DMS153 treated with DMSO at 0.1 percent for 48 hours (cell line): ENCODE measurements around the gene BCAS1.

Experiments used
- DNase-seq: peaks from one replicate; lab custom pipeline; 2025; ENCODE audit not compliant: unreplicated experiment; lab: John Stamatoyannopoulos, UW

BCAS1 gene

DNA sequence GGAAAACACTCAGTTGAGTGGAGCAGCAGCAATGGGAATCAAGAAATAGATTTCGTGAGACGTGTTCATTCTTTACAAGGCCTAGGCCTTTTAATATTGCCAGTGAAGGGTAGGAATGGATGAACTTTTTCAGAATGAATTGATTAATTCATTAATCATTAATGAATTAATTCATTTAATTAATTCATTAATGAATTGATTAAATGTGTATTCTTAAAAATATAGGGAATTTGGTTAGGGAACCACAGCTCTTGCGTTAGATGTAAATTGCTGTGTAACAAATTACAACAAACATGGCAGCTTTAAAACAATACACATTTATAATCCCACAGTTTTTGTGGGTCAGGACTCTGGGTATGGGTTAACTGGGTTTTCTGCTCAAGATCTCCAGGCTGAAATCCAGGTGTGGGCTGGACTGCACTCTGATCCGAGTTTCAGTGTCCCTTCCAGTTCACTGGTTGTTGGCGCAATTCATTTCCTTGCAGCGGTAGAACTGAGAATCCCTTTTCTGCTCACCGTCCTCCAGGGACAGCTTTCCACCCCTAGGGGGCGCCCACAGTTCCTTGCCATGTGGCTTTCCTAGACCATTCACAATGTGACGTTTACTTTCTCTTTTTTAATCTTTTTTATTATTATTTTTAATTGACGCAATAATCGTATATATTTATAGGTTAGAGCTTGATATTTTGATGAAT is 32.8 kb upstream of the BCAS1 start:
- DNase-seq: no peak

- DNase-seq: no peak
These were observed 32.1 kb upstream of the BCAS1 start for GRCh38 chr20:54102543-54102942.

DNA sequence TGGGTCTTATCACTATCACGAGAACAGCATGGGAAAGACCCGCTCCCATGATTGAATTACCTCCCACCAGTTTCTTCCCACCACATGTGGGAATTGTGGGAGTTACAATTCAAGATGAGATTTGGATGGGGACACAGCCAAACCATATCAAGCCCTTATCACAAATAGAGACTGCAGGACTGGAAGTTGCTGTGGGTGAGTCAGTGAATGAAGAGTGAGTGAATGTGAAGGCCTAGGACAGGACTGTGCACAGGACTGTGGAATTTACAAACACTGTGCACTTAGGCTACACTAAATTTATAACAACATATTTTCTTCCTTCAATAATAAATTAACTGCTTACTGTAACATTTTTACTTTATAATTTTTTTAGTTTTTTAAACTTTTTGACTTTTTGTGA is 30.2 kb upstream of the BCAS1 start:
- no peak for DNase-seq

DNA sequence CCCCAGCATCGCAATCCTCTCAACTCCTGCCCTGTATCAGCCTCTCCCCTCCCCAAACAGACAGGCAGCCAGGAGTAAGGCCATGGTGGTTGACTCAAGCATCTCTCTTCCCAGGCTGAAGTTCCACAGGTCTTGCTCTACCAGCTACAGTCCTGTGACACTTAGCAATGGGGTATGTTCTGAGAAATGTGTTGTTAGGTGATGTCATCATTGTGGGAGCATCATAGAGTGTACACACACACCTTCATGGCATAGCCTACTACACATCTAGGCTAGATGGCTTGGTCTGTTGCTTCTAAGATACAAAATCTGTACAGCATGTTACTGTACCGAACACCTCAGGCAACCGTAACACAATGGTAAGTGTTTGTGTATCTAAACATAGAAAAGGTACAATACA is 29.5 kb upstream of the BCAS1 start:
- DNase-seq: no peak

- DNase-seq: no peak
These were observed 27.7 kb upstream of the BCAS1 start for GRCh38 chr20:54098047-54098446.

- no peak for DNase-seq
These were observed 26.8 kb upstream of the BCAS1 start for GRCh38 chr20:54097236-54097529.

DNA sequence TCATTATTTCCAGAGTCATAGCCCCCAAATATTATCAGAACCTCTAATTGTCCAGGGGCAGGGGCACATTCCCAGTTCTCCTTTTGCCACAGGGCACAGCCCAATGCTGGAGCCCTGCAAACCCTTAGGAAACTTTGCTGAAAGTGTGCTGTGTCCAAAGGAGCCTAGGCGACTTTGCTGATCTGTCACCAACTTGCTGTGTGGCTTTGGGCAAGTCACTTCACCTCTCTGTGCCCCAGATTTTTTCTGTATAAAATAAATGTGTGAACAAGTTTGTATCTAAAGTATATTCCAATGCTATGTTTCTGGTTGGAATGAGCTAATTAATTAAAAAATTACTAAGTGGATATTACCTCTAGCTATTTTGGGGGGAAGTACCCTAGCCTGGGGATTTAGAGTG is 25.4 kb upstream of the BCAS1 start:
- no peak for DNase-seq

- no peak for DNase-seq
These were observed 23.8 kb upstream of the BCAS1 start for GRCh38 chr20:54094268-54094580.

DNA sequence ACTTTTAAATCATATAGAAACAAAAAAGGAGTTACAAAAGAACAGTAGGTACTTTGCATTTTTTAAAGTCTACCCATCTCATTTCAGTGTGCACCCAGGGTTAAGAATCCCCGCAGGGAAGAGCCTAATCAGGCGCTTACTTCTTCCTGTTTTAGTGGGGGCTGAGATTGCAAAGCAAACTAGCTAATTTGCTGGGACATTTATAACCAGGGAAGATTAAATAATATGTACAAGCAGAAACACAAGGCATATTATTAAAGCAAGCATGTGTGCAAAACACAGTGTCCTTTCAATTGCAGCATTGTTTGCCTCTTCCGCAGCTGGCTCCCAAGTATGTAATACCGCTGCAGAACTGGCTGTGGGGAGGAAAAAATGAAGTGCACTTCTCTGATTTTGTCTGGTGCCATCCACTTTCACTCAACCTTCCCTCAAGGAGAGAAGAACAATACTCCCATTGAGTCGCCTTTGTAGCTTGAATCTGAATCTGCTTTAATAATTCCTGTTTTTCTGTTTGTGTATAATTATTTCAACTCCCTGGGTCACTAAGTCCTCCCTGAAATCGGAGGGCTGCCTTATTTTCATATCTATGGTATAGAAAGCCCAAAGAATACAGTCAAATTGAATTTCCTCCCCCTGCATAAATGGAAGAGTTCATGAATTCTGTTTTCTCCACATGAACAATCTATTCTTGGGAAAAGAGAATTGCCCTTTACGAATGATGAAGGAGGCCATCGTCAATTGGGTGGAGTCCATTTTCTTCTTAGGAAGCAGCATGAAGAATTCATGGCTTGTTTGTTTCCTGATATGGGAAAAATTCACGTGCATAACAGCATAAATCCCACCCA is 23.3 kb upstream of the BCAS1 start:
- DNase-seq: no peak

DNA sequence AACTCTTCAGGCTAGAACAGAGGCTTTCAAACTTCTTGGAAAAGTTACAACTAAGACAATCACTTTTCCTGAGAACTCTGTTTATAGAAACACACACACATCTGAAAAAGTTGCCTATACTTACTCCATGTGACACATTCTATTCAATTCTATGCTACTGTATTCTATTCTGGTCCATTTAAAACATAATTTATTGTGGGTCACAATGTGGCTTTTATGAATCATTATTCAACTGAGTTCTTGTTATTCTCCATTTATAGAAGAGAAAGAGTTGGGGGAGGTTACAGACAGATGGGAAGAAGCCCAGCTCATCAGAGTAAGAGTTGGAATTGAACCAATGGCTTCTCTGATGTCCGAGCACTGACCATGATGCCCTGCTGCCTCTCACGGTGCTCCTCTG is 21.6 kb upstream of the BCAS1 start:
- DNase-seq: no peak

DNA sequence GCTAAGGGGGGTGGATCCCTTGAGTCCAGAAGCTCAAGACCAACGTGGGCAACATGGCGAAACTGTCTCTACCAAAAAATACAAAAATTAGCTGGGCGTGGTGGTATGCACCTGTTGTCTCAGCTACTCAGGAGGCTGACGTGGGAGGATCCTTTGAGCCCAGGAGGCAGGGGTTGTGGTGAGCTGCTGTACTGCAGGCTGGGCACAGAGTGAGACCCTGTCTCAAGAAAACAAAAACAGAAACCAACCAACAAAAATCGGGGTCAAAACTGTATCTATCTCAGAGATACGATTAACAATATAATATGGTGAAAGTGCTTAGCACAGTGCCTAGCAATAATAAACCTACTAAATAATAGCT is 20.7 kb upstream of the BCAS1 start:
- no peak for DNase-seq

DNA sequence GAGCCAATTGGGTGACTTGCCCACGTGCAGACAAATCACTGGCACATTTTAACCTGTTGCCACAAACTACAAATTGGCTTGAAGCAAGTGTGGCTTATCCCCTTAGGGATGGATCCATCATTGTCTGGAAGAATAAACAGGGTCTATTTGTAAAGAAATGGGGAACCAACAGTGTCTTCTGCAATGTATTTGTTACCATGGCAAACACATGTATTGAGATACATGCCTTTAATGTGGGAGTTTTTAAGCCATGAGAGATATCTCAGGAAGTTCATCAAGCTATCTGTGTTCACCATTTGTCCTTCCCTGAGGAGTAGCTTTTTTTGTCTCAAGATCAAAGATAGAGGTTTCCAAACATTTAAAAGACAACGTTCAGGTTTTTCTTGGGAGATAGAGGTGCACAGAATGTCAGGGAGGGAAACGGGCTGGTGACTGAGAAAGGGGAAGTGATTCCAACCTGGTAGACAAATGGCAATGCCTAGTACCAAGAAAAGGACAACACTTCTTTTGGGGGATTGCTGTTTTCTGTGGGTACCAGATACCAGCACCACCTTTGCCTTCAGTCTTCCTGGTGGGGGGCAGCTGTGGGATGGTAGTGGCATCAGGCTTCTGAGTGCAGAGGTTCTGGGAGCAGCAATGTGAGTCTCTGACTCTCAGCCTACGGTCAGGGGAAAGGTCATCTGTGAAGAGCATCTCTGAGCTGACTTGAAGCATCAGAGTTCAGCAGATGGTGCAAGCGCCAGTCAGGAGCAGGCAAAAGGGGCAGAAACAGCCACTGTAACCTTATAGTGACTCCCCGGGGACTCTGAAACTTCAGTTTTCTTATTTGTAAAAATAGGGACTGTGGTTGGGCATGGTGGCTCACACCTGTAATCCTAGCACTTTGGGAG is 20.1 kb upstream of the BCAS1 start:
- no peak for DNase-seq

DNA sequence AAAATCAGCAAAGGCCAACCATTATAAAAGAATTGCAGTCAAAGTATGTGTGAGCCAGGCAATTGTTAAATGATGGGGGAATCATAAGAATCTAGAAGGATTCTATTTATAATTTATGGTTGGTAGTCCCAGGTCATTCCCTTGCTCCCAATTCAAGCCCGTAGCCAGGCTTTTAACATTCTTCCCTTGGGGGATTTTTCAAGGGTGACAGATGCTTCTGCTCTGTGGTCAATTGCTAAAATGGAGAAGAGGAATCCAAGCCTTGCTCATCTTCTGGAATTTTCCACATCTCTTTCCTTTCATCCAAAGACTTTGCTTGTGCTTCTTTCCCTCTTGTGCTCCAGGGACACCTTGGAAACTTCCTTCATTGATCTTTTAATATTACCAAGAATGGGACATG is 18.0 kb upstream of the BCAS1 start:
- no peak for DNase-seq

- DNase-seq: no peak
These were observed 16.2 kb upstream of the BCAS1 start for GRCh38 chr20:54086507-54087039.

- DNase-seq: no peak
These were observed 15.5 kb upstream of the BCAS1 start for GRCh38 chr20:54085910-54086309.

GRCh38 chr20:54085425-54085824 is 15.0 kb upstream of the BCAS1 start:
- DNase-seq: no peak

DNA sequence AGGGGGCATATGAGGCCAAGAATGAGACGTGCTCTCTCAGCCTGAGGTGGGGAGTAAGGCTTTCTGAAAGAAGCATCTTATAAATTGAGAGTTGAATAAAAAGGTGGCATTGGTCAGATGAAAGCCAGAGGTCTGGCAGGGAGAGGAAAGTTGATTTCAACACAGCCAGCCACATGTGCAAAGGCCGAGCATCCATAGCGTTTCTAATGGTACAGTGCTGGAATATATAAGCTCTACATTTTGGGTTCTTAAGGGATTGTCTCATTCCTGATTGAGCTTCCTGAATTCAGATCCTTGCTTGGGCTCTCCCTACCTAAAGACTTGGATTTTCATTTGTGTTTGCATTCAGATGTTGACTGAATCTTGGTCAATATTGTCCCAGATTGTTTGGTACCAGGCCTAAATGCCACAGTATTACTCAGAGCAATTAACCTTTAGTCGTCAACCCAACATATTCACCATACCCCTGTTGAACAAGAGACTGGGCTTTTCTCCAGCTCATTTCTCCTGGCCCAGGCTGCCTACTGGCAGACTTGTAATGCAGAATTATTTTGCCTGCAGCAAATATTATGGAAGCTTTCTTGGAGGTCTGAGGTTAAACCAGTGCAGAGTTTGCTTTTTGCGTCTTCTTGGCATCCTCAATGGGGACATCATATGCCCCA is 14.5 kb upstream of the BCAS1 start:
- no peak for DNase-seq

DNA sequence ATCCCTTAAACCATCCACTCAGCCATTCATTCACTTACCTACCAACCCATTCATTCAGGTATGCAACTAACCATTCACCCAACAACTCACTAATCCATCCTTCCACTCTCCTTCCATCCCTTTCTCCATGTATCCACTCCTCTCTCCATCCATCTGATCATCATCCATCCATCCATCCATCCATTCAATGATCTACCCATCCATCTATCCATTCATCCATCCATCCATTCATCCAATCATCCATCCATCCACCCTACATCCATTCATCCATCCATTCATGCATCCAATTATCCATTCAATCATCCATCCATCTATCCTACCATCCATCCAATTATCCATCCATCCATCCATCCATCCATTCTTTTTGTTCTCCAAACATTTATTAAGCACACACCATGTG is 13.8 kb upstream of the BCAS1 start:
- no peak for DNase-seq

DNA sequence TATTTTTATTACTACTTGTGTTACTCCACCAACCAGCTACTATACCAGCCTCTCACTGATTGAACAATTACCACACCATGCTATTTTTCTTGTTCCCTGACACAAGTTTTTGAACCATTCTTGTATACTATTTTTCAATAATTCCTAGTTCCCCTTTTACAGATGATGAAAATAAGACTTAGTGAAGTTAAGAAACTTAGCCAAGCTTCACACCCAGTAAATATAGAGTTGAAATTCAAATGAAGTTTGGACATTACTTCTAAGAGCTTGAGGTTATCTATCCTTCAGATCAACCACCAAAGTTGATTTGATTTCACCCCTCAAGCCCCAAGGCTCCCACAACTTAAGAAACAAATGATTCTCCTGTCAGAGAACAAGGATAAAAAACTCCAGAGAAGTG is 13.1 kb upstream of the BCAS1 start:
- no peak for DNase-seq

DNA sequence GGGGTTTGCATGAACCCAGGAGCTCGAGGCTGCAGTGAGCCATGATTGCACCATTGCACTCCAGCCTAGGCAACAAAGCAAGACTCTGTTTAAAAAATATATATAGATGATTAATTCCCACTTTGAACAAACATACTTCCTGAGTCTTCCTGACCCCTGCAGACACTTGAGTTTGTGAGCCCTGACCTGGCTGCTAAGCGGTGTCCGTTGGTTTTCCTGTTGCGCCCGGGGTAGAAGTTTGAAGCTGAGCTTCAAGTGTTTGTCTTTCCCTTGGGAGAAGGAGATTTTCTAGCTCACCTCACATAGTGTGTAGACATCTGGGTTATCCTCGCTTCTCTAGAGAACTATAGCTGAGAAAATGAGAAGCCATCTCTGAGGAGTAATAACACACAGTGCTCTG is 11.7 kb upstream of the BCAS1 start:
- no peak for DNase-seq

DNA sequence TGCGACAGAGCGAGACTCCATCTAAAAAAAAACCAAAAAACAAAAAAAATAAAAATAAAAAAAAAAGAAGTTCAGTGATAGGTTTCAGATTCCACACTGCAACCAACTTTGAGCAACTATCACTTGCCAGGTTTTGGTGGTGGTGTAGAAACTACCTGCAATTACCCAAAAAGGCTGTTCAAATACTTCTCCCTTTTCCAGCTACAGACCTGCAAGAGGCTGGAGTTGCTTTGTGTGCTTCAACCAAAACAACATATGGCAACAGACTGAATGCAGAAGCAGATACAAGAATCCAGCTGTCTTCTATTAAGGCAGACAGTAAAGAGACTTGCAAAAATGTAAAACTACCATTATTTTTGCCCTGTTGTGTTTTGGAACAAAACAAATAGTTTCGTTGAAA is 9.3 kb upstream of the BCAS1 start:
- DNase-seq: no peak
